HepG2 (cell line): Measurements from ENCODE around the gene PPP1R18. TPM values are rescaled to one million over a fixed set of nuclear protein-coding genes. Genes with fewer than 3 reads are reported as not detected.

Experiments used
- ATAC-seq: fragments of 200-7000 bp; cut with Tn5 transposase; 3 replicates; pipeline ENCODE4 v1.9.1; 2020; ENCODE audit warnings: mild to moderate bottlenecking, moderate library complexity
- BruUV-seq: library from RNA; stranded (reverse); fragments of 400-500 nt; replicated peaks from 2 replicates; lab custom pipeline; 2021; lab: Mats Ljungman, UMichigan
- CTCF ChIA-PET: fragments of 300-600 bp; formaldehyde crosslinking; extraction: SDS; loops from one replicate; lab custom pipeline; 2021; ENCODE audit warnings: low total read pairs, inconsistent platforms, low intra/inter-chr PET ratio; lab: Yijun Ruan, JAX
- POLR2A ChIA-PET: fragments of 350-600 bp; sonication (Branson Sonifier 250); formaldehyde crosslinking; loops from one replicate; lab custom pipeline; 2020; ENCODE audit warnings: antibody characterized with exemption, inconsistent platforms; lab: Yijun Ruan, JAX
- DNase-seq: peaks from one replicate; pipeline ENCODE4 v3.0.0-alpha.2; 2015; ENCODE audit warnings: low spot score
- FAIRE-seq: peaks from 3 replicates; lab custom pipeline; 2011; peaks lifted over from hg19 to GRCh38; lab: Jason Lieb, UNC
- H2AFZ ChIP-seq: one replicate; pipeline ENCODE4 v1.6.1; 2011; ENCODE audit warnings: low read length, inconsistent platforms
- H3K27ac ChIP-seq: fragments of 300-600 bp; 3 replicates; pipeline ENCODE4 v1.8.0; 2011; ENCODE audit warnings: mixed run types, mild to moderate bottlenecking, mixed read lengths, low read length, inconsistent platforms; ENCODE audit not compliant: insufficient read depth; ENCODE audit errors: extremely low read length
- H3K27me3 ChIP-seq, 2 experiments: fragments of 200-600 bp in 1 of 2; 2 replicates in 1 of 2; 3 replicates in 1 of 2; pipeline versions ENCODE4 v1.6.0 to v1.8.0; 2011; ENCODE audit warnings: low read length in 2 of 2, mild to moderate bottlenecking in 2 of 2, moderate library complexity in 2 of 2, inconsistent platforms in 1 of 2; ENCODE audit not compliant: insufficient read depth in 2 of 2, control insufficient read depth in 1 of 2
- H3K36me3 ChIP-seq, 2 experiments: fragments of 200-600 bp in 1 of 2; replicated peaks in 1 of 2; 2 replicates in 1 of 2; 3 replicates in 1 of 2; pipeline versions ENCODE4 v1.5.1 to v1.8.0; 2011; ENCODE audit warnings: low read length in 2 of 2, inconsistent platforms in 1 of 2; ENCODE audit not compliant: insufficient read depth in 2 of 2, control insufficient read depth in 1 of 2
- H3K4me1 ChIP-seq: 2 replicates; pipeline ENCODE4 v1.5.1; 2012; ENCODE audit warnings: low read length, inconsistent platforms; ENCODE audit not compliant: insufficient read depth
- H3K4me2 ChIP-seq: 2 replicates; pipeline ENCODE4 v1.6.0; 2011; ENCODE audit warnings: low read depth, low read length, inconsistent platforms
- H3K4me3 ChIP-seq, 3 experiments: fragments of 200-600 bp in 1 of 3; sonication (generic), shearing (Covaris generic) in 1 of 3; replicated peaks in 1 of 3; 2 replicates each; pipeline ENCODE4 v1.5.1; 2011 to 2016; ENCODE audit warnings: low read length in 3 of 3, inconsistent platforms in 2 of 3, low read depth in 2 of 3, mild to moderate bottlenecking in 2 of 3, control low read depth in 1 of 3, mixed read lengths in 1 of 3; ENCODE audit not compliant: insufficient read depth in 1 of 3
- H3K79me2 ChIP-seq: one replicate; pipeline ENCODE4 v1.6.1; 2011; ENCODE audit warnings: low read length, inconsistent platforms; ENCODE audit not compliant: insufficient read depth
- H3K9ac ChIP-seq: 2 replicates; pipeline ENCODE4 v1.6.0; 2011; ENCODE audit warnings: mild to moderate bottlenecking, low read depth, low read length, inconsistent platforms; ENCODE audit not compliant: insufficient read depth
- H3K9me3 ChIP-seq: 2 replicates; pipeline ENCODE4 v1.5.1; 2012; ENCODE audit warnings: mild to moderate bottlenecking, low read length
- H4K20me1 ChIP-seq: 2 replicates; pipeline ENCODE4 v1.6.0; 2011; ENCODE audit warnings: inconsistent platforms, mild to moderate bottlenecking, low read length, moderate library complexity; ENCODE audit not compliant: insufficient read depth
- BORCS8-MEF2B ChIP-seq: sonication (generic); formaldehyde crosslinking; IDR thresholded peaks from 2 replicates; pipeline ENCODE4 v1.8.0; 2022; ENCODE audit warnings: mild to moderate bottlenecking, missing genetic modification reagents
- EED ChIP-seq: sonication (generic); formaldehyde crosslinking; IDR thresholded peaks from 2 replicates; pipeline ENCODE4 v1.5.0; 2020; ENCODE audit warnings: mild to moderate bottlenecking, missing genetic modification reagents
- EHMT2 ChIP-seq: fragments of 200-600 bp; sonication (generic); IDR thresholded peaks from 2 replicates; pipeline ENCODE4 v1.7.0; 2017; ENCODE audit warnings: antibody characterized with exemption, low read depth, low read length, borderline replicate concordance
- ETV5 ChIP-seq: IDR thresholded peaks from 2 replicates; pipeline ENCODE4 v1.6.1; 2018; ENCODE audit warnings: missing biosample characterization, missing genetic modification reagents, inconsistent platforms, borderline replicate concordance
- FOXP1 ChIP-seq, 2 experiments: fragments of 450-650 bp in 1 of 2; IDR thresholded peaks; 2 replicates each; pipeline ENCODE4 v1.6.1; 2017 to 2018; ENCODE audit warnings: antibody characterized with exemption in 1 of 2
- KMT2A ChIP-seq: sonication (generic); formaldehyde crosslinking; IDR thresholded peaks from 2 replicates; pipeline ENCODE4 v1.4.0; 2020; ENCODE audit warnings: missing genetic modification reagents
- PCBP1 ChIP-seq: fragments of 200-400 bp; formaldehyde crosslinking; IDR thresholded peaks from 2 replicates; pipeline ENCODE4 v1.6.1; 2017; ENCODE audit warnings: mild to moderate bottlenecking, low read depth, low read length, borderline replicate concordance
- PRDM4 ChIP-seq: sonication (generic); formaldehyde crosslinking; IDR thresholded peaks from 2 replicates; pipeline ENCODE4 v1.9.0; 2021; ENCODE audit warnings: missing genetic modification reagents, borderline replicate concordance
- SALL1 ChIP-seq: sonication (generic); formaldehyde crosslinking; IDR thresholded peaks from 2 replicates; pipeline ENCODE4 v1.8.0; 2022; ENCODE audit warnings: mild to moderate bottlenecking, missing genetic modification reagents
- SAP130 ChIP-seq: IDR thresholded peaks from 2 replicates; pipeline ENCODE4 v1.6.1; 2016; ENCODE audit warnings: low read depth
- ZBTB8A ChIP-seq: sonication (generic); formaldehyde crosslinking; IDR thresholded peaks from 2 replicates; pipeline ENCODE4 v1.4.0; 2020; ENCODE audit warnings: mild to moderate bottlenecking, low read depth, missing genetic modification reagents, borderline replicate concordance
- ZC3H13 ChIP-seq: sonication (generic); formaldehyde crosslinking; IDR thresholded peaks from 2 replicates; pipeline ENCODE4 v1.8.1; 2023; ENCODE audit warnings: mild to moderate bottlenecking, missing genetic modification reagents, moderate library complexity
- ZFY ChIP-seq: sonication (generic); formaldehyde crosslinking; IDR thresholded peaks from 2 replicates; pipeline ENCODE4 v1.4.0; 2020; ENCODE audit warnings: missing genetic modification reagents
- ZIK1 ChIP-seq: sonication (generic); formaldehyde crosslinking; IDR thresholded peaks from 2 replicates; pipeline ENCODE4 v1.5.0; 2020; ENCODE audit warnings: mild to moderate bottlenecking, low read depth, missing genetic modification reagents, borderline replicate concordance
- ZNF44 ChIP-seq: sonication (generic); formaldehyde crosslinking; IDR thresholded peaks from 2 replicates; pipeline ENCODE4 v1.5.1; 2020; ENCODE audit warnings: mild to moderate bottlenecking, missing genetic modification reagents
- WGBS: methylation state at CpG from one replicate; pipeline ENCODE4 v1.1.6; 2017; ENCODE audit warnings: low lambda C conversion rate; 5-methylcytosine and 5-hydroxymethylcytosine counted together
- in situ Hi-C: cut with HindIII; loops from 2 replicates; pipeline ENCODE4 v1.10.0; 2017; ENCODE audit warnings: low pct_unique_long_range_greater_than_20kb; ENCODE audit not compliant: extremely low pct_ligation_motif_present
- intact Hi-C: fragments of 100-400 bp; cut with micrococcal nuclease; formaldehyde crosslinking; loops from one replicate; pipeline ENCODE4 v1.10.0; 2022; ENCODE audit not compliant: unreplicated experiment
- polyA plus RNA-seq, 8 experiments: library from polyadenylated mRNA; depleted of rRNA in 3 of 8; stranded (reverse) in 7 of 8; unstranded in 1 of 8; fragments of >200 nt; fragmentation: Illumina TruSeq in 4 of 8; extraction: Trizol in 4 of 8; gene quantifications; 2 replicates each; pipeline versions ENCODE4 v1.2.1 to v1.2.3, GENCODE V29; 2011 to 2016; ENCODE audit warnings: low read depth in 4 of 8, missing spikeins in 1 of 8, mixed read lengths in 1 of 8; ENCODE audit not compliant: insufficient read depth in 1 of 8
- total RNA-seq, 5 experiments: library from RNA; depleted of rRNA; stranded (reverse); fragments of >200 nt; fragmentation: Illumina TruSeq; extraction: Trizol; gene quantifications; 2 replicates each; pipeline ENCODE4 v1.2.3, GENCODE V29; 2016; ENCODE audit warnings: low read depth in 1 of 5

Gene PPP1R18
- total and polyA plus RNA-seq, 2 of the 13 experiments (the other 11 are each of a cell fraction or from before 2014, with no cell fraction given) = 4.9 to 9.2 TPM

GRCh38 chr6:30700340-30700739, 13.9 kb upstream of the PPP1R18 start:
- Histone ChIP-seq H3K4me2 (no peak overlapping the region), H3K9ac (no peak overlapping the region), H3K4me3 (no peak overlapping the region), H2AFZ (no peak overlapping the region), H4K20me1 (no peaks in the 10 kb centered on the region), H3K36me3 (peaks cover 0 to 28% of the 10 kb centered on the region in 2 experiments; a peak in 4 of 5 replicates), H3K4me1 (peaks cover 24% of the 10 kb centered on the region), H3K27me3 (no peaks in the 10 kb centered on the region), H3K79me2 (no peaks in the 10 kb centered on the region), H3K27ac (no peak overlapping the region), H3K9me3 (no peaks in the 10 kb centered on the region)
- FAIRE-seq (peak; percentile 44), DNase-seq (no peak), ATAC-seq (peak; percentile 31; the same call in 1 of the 3 replicates)
- 74% methylated on average over 4 of the region's 4 CpGs for WGBS
- no TSS peak for BruUV-seq
- TF ChIP-seq SAP130 (CRISPR knock-in tag) (0 out of 2 replicates have a peak, but pooled peaks have one; percentile 12), ZIK1 (CRISPR knock-in tag) (no peak), ETV5 (CRISPR knock-in tag) (peak; percentile 19; the same call in 1 of the 2 replicates)
- ChIA-PET CTCF (interaction anchor here (0.9 kb wide), 1 partner anchor 21 kb away, joined by 3 read pairs; no protein-coding TSS in a partner anchor), POLR2A (interaction anchor here (0.9 to 1.3 kb wide), 2 partner anchors 9 to 17 kb away, joined by 3 to 4 read pairs; partner anchors contain the start of genes MDC1 and NRM)
- intact Hi-C loops (no loop called here), in situ Hi-C loops (no loop called here)

- intact Hi-C loops = no loop called here
- Histone ChIP-seq H3K4me3 (no peak overlapping the region), H3K4me1 (peaks cover 38% of the 10 kb centered on the region), H3K36me3 (no peaks in the 10 kb centered on the region; a peak in 2 of 5 replicates), H2AFZ (no peak overlapping the region), H3K27ac (no peak overlapping the region), H3K4me2 (no peak overlapping the region), H3K27me3 (no peaks in the 10 kb centered on the region), H4K20me1 (no peaks in the 10 kb centered on the region), H3K9ac (no peak overlapping the region), H3K9me3 (no peaks in the 10 kb centered on the region), H3K79me2 (no peaks in the 10 kb centered on the region)
- DNase-seq = no peak
- ChIA-PET CTCF (no interaction called here), POLR2A (interaction anchor here (1.0 to 5.9 kb wide), 4 partner anchors 8 to 34 kb away, joined by 4 to 43 read pairs (median 12); partner anchors contain the start of gene MDC1)
- 93% methylated on average over 5 of the region's 5 CpGs for WGBS
- BruUV-seq = no TSS peak
- no peak for FAIRE-seq
- TF ChIP-seq EHMT2 (no peak), KMT2A (no peak), ZBTB8A (CRISPR knock-in tag) (no peak), ZNF44 (CRISPR knock-in tag) (no peak), BORCS8-MEF2B (no peak), SALL1 (CRISPR knock-in tag) (no peak), PRDM4 (CRISPR knock-in tag) (no peak), ZC3H13 (CRISPR knock-in tag) (no peak), ZFY (CRISPR knock-in tag) (no peak), EED (CRISPR knock-in tag) (no peak), FOXP1 (IDR thresholded peaks at IDR 0.05) (no peak), FOXP1 (CRISPR knock-in tag; IDR thresholded peaks at IDR 0.05) (no peak), PCBP1 (no peak)
- ATAC-seq = no peak
- in situ Hi-C loops = loop anchor here (25.0 kb wide), 1 partner anchor 391 kb away; no protein-coding TSS in a partner anchor
These were observed 10.0 kb upstream of the PPP1R18 start for GRCh38 chr6:30696432-30696831.
